ENCODE measurements around the gene DDIT3. TPM values are rescaled to one million over a fixed set of nuclear protein-coding genes. Genes with fewer than 3 reads are reported as not detected.
"Not testable (repeated sequence)": the region's sequence is repeated elsewhere in the genome, so short reads cannot be mapped to it uniquely, and the experiment has no call there.

The DDIT3 gene
- total RNA-seq, 1 donor from 2014 or later, result 13.9 TPM

DNA sequence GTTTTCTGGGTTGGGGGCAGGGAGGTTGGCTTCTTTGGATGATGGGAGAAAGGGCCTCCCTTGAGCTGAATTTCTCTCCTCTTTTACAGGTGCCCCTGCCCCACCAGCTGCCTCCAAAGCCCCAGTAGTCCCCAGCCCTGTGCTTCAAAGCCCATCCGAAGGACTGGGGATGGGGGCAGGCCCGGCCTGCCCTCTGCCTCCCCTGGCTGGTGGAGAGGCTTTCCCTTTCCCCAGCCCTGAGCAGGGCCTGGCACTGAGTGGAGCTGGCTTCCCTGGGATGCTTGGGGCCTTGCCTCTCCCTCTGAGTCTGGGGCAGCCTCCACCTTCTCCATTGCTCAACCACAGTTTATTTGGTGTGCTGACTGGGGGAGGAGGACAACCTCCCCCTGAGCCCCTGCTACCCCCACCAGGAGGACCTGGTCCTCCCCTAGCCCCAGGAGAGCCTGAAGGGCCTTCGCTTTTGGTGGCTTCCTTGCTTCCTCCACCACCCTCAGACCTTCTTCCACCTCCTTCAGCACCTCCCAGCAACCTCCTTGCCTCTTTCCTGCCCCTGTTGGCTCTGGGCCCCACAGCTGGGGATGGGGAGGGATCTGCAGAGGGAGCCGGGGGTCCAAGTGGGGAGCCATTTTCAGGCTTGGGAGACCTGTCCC, 6.3 kb upstream of the DDIT3 start:
- DNase-seq (ENCODE audit: low spot score) (no peak), ATAC-seq (no peak)

DNA sequence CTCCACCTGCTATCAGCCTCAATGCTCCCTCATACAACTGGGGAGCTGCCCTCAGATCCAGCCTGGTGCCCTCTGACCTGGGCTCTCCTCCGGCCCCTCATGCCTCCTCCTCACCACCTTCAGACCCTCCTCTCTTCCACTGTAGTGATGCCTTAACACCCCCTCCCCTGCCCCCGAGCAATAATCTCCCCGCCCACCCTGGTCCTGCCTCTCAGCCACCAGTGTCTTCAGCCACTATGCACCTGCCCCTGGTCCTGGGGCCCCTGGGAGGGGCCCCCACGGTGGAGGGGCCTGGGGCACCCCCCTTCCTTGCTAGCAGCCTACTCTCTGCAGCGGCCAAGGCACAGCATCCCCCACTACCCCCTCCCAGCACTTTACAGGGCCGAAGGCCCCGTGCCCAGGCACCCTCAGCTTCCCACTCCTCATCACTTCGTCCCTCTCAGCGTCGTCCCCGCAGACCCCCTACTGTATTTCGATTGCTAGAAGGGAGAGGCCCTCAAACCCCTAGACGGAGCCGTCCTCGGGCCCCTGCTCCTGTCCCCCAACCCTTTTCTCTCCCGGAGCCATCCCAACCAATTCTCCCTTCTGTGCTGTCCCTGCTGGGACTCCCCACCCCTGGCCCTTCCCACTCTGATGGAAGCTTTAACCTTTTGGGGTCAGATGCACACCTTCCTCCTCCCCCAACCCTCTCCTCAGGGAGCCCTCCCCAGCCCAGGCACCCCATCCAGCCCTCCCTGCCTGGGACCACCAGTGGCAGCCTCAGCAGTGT, 5.5 kb upstream of the DDIT3 start:
- DNase-seq (ENCODE audit: low spot score) (no peak), ATAC-seq (no peak)

DNA sequence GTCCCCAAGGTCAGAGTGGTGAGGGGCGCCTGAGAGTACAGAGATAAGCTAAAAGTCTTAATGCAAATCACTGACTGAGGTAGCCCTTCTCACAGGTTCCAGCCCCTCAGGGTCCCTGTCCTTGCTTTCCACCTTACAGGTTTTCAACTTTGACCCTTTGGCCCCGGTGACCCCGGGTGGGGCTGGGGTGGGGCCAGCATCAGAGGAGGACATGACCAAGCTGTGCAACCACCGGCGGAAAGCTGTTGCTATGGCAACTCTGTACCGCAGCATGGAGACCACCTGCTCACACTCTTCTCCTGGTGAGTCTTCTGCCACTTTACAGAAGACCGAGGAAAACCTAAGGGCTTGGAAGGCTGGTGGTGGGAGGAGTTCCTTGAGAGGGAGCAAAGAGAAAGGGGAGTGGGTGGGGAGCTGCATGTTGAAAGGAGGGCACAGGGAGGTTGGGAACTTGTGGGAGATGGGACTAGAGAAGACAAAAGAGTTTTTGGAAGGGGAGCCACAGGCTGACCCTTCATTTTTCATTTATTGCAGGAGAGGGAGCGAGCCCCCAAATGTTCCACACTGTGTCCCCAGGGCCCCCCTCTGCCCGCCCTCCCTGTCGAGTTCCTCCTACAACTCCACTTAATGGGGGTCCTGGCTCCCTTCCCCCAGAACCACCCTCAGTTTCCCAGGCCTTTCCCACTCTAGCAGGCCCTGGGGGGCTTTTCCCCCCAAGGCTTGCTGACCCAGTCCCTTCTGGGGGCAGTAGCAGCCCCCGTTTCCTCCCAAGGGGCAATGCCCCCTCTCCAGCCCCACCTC, 4.7 kb upstream of the DDIT3 start:
- DNase-seq (ENCODE audit: low spot score) (no peak), ATAC-seq (no peak)

DNA sequence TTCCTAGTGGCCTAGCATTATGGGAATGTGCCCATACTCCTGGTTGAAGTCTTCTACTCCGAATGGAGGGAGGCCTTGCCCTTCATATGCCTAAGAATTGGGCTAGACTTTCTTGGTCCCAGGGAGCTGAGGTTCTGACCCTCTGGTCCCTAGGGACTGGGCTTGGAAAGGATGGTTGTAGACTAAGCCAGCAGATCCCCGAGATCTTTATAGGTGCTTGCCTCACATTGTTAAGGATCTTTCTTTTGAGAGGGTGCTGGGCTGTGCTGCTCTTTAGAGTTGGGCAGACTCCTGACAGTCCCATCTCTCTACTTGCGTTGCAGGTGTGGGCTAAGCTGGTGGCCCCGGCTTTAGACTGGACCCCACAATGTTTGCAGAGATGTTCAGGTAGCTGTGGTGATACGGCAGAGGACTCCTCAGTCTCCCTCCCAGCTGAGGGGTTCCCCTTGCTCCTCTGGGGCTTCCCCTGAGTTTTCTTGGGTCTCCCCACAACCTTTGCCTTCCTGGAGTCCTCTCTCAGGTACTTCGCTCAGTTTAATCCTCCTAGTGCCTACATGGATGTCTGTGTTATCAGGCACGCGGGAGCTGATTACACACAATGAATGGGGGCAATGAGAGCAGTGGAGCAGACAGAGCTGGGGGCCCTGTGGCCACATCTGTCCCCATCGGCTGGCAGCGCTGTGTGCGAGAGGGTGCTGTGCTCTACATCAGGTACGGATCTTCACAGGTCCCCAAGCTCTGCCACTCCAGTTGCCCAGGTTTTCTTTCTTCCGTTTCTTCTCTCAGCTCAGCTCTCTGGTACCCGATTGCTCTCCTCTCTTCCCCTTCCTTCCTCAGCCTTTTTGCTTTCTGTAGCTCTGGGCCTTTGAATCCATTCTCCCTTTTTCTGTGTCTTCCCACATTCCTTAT, 3.6 kb upstream of the DDIT3 start:
- ATAC-seq (no peak), DNase-seq (ENCODE audit: low spot score) (no peak)

DNA sequence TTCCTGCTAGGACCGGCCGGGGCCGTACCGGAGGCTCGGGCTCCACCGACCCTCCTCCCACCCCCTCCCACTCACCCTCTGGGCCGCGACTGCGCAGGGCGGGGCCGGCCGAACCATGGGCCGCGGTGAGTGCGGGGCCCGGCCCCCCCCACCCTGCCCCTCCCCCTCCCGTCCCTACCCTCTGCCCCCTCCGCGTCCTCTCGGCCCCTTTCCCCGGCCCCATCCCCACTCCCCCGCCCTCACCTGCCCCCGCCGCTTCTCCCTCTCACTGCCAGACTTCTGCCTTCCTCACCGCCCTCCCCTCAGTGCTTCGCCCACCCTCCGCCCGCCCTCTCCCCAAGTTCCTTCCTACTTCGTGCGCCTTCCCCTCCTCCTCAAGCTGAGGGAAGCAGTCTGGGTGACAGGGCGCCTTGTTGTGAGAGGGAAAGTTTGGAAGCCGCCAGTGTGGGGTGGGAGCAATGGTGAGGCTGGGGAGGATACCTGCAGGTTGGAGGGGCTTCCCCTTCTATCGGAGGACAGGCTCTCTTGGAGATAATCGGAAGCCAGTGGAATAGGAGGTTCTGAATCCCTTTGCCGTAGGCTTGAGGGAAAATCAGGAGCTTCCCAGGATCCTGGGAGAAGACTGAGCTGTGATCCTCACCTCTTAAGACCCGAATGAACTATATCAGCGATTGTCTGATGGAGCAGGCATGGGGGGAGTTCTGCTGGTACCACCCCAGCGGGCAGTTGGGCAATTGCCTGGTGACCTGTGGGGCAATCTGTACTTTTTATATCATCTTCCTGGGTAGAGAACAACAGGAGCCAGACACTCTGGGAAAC, 2.8 kb upstream of the DDIT3 start:
- peak; percentile 1 for ATAC-seq
- DNase-seq (ENCODE audit: low spot score), result peak; percentile 71

DNA sequence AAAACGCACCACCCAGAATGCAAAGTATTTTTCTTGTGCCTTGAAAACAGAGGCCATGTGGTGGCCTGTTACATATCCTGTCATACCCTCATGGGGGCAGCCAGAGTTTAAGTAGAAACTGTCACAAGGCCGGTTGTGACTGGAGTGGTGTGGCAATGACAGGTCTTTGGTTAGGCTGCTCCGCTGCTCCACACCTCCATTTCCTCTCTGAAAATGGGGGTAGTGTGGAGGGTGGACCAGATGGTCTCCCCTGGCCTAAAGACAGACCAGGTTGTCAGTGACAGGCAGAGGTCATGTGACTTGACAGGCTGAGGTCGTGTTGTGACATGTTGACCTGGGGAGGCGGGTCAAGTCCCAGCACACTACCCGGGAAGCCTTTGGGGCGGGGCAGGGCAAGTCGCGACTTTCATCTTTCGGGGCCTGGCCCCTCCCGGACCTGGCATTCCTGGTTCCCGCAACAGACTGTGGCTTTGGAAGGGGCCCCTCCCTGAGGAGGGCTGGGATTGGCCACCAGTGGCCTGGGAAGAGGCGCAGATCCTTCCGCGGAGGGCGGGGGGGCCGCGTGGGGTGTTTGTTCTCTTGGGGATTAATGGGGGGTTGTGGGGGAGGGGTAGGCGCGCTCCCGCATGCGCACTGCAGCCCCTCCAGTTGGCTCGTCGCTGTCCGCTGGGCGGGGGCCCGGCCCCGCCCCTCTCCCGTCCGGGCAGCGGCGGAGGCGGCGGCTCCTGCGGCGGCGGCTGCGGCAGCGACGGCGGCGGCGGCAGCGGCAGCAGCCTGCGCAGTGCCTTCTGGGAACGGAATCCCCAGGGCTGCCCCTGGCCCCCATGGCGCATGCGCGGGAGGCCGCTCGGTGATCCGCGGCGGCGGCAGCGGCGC, 1.9 kb upstream of the DDIT3 start, which contains the start of gene MBD6:
Gene MBD6 (plus strand): TSS at position 814 of the 876 bp plus-strand sequence. CDS start 1,480 bp downstream, outside the sequence.
- ATAC-seq, result peak; percentile 46
- DNase-seq (ENCODE audit: low spot score), result peak; percentile 95

DNA sequence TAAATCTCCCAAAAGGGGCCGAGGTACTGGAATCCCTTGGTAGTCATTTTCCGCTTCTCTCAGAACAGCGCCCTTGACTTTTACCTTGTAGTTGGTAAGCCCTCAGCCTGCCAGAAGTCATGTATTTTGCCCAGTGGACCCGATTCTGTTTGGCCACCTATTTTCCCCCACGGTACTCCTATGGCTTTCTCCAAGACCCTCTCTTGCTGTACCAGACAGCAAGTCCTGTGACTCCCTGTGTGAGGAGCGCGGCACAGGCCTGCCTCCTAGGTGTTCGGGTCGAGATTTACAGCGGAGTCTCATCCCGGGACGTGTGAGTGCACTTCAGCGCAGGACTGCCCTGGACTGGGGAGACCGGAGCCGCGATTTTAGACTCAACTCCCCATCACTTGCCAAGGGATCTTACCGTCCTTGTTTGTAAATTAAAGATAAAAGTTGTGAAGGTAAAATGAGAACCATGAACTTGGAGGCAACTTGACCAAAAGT, 1.3 kb upstream of the DDIT3 start:
- DNase-seq (ENCODE audit: low spot score) (peak; percentile 60), ATAC-seq (no peak)

DNA sequence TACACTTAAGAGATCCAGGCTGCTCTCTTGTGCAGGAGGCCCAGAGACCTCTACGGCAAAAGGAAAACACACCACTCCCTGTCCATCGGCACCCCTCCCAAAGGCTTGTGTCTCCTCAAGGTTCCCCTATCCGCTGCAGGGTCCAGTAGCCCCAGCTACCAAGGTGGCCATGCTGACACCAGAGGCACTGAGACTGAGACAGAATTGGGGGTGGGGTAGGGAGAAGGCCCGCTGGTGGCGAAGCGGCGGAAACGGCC, 590 bp downstream of the DDIT3 start:
- DNase-seq (ENCODE audit: low spot score) (peak; percentile 72), ATAC-seq (no peak)

DNA sequence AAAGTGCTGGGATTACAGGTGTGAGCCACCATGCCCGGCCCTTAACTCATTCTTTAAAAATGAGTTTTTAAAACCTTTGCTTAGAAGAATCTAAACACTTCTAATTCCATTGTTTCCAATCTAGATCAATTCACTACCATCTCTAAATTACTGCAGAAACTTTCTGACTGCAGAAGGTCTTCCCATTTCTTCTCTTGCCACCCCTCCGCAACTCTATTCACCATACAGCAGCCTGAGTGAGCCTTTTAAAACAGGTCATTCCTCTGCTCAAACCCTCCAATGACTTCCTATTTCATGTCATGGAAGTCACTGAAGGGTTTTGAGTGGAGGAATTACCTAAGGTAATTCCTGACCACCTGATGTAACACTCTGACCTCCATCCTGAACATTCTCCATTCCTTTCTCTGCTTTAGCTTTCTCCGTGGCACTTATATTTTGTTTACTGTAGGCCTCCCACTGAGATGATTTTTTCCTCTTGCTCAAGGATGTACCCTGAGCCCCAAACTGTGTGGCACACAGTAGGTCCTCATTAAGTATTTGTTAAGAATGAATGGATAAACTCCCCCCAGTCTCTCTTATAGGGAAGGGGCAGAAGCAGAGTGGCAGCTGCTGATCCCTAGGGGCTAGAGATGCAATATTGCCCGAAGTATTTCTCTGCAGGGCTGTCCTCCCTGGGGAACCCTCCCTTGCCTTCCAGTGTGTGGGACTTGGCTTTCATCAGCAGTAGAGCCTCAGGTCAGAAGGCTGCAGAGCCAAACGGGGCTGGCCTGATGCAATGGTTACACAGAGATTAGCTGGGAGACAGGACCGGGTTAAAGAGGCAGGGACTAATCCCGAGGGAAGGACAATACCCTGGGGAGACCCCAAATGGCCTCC, 1.2 kb downstream of the DDIT3 start:
- peak; percentile 66 for DNase-seq (ENCODE audit: low spot score)
- ATAC-seq, result peak; percentile 9

DNA sequence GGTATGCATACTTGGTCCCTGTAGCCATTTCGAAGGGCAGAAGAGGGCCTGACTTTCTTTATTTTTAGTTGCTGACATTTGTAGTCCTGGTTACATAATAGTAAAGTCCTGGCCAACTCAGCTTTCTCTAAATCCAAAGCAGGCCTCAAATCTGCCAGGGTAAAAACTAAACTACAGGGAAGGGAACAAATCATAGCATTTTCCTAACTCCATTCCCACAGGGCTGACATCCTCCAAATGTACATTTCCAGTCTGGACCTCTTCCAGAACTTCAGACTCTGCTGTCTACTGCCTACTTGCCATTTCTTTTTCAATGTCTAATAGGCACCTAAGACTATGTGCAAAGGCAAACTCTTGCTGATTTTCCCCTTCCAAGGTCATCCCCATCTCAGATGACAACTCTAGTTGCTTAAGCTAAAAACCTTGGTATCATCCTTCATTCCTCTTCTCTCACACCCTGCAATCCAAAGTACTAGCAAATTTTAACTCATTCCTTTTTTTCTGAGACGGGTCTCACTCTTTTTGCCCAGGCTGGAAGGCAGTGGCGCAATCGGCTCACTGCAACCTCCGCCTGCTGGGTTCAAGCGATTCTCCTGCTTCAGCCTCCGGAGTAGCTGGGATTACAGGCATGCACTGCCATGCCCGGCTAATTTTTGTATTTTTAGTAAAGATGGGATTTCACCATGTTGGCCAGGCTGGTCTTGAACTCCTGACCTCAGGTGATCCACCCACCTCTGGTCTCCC, 2.0 kb downstream of the DDIT3 start:
- ATAC-seq, result no peak
- DNase-seq (ENCODE audit: low spot score), result no peak

DNA sequence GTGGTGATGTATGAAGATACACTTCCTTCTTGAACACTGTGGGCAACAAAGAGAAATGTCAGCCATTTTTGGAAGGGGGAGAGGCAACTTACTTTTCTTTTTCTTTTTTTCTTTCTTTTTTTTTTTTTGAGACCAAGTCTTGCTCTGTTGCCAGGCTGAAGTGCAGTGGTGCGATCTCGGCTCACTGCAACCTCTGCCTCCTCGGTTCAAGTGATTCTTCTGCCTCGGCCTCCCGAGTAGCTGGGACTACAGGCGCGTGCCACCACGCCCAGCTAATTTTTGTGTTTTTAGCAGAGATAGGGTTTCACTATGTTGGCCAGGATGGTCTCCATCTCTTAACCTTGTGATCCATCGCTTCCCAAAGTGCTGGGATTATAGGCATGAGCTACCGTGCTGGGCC, 2.6 kb downstream of the DDIT3 start:
- not testable (repeated sequence) for ATAC-seq; DNase-seq (ENCODE audit: low spot score)

DNA sequence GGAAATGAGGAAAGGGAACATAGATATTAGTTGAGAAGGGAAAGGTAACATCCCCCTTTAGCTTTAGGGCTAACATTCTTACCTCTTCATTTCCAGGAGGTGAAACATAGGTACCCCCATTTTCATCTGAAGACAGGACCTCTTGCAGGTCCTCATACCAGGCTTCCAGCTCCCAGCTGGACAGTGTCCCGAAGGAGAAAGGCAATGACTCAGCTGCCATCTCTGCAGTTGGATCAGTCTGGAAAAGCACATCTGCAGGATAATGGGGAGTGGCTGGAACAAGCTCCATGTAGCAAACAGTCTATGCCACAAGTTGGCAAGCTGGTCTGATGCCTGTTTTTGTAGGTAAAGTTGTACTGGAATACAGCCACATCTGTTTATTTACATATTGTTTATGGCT, 3.1 kb downstream of the DDIT3 start:
- no peak for ATAC-seq
- no peak for DNase-seq (ENCODE audit: low spot score)

DNA sequence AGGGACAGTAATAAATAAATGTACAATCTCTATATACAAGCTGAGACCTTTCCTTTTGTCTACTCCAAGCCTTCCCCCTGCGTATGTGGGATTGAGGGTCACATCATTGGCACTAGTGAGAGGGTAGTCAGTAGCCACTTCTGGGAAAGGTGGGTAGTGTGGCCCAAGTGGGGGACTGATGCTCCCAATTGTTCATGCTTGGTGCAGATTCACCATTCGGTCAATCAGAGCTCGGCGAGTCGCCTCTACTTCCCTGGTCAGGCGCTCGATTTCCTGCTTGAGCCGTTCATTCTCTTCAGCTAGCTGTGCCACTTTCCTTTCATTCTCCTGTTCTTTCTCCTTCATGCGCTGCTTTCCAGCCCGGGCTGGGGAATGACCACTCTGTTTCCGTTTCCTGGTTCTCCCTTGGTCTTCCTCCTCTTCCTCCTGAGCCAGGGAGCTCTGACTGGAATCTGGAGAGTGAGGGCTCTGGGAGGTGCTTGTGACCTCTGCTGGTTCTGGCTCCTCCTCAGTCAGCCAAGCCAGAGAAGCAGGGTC, 3.6 kb downstream of the DDIT3 start:
- DNase-seq (ENCODE audit: low spot score) (no peak), ATAC-seq (no peak)

DNA sequence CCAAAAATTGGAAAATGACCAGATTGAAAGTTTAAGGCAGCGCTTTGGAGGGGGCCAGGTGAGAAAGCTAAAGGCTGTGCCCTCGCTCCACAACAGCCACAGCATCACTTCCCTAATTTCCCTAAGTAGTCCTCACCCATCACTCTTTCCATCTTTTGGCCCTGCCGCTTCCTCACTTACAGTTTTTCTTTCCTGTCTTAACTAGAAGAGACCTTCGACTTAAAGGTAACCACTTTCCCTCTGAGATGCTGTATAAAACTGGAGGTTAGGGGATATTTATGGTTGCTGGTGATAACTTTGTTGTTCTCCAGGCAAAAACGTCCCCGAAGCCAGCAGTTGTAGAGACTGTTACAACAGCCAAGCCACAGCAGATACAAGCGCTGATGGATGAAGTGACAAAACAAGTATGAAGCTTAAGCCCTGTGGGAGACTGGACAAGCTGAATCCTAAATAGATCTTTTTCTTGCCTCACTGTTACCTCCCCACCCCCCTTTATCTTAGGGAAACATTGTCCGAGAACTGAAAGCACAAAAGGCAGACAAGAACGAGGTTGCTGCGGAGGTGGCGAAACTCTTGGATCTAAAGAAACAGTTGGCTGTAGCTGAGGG, 4.3 kb downstream of the DDIT3 start:
- ATAC-seq (no peak), DNase-seq (ENCODE audit: low spot score) (no peak)

DNA sequence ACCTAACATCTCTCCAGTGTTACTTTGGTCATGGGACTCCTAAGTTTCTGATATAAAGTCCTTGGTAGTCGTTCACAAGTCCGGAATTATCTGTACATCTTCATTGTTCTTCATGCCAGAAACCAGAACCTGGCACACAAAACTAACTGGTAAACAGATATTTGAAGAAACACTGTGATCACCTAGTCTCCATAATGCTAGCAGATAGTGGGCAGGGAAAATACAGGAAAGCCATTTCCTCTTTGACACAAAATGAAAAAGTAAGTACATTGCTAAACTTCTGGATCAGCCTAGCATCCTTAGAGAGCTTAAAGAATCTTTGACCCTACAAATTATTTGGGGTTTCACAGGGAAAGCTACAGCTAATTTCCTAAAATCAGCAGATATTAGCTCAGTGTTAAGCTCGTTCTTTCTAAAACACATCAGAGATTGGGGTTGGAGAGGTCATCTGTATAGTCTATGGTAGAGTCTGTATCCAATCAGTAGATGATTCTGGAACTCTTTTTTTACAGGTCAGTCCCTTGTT, 4.8 kb downstream of the DDIT3 start:
- ATAC-seq (no peak), DNase-seq (ENCODE audit: low spot score) (no peak)

DNA sequence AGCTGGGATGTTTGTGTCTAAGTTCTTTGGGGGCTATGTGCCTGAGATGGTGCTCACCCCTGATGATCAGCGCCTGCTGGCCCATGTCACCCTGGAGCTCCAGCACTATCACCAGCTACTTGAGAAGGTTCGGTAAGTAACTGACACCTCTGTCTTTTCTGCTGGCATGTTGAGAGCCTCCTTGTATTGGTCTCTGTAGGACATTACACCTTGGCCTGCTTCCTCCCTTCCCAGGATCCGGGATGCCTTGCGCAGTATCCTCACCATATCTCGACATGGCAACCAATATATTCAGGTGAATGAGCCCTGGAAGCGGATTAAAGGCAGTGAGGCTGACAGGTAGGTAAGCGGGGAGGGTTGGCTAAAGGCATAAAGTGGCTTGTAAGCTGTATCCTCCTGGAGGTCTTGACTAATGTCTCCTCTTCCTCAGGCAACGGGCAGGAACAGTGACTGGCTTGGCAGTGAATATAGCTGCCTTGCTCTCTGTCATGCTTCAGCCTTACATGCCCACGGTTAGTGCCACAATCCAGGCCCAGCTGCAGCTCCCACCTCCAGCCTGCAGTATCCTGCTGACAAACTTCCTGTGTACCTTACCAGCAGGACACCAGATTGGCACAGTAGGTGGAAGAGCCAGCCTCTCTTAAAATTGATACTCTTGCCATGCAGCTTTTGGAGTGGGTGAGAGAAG, 5.5 kb downstream of the DDIT3 start:
- no peak for DNase-seq (ENCODE audit: low spot score)
- ATAC-seq, result no peak
